ENCODE data around the gene HPCAL1. TPM values are rescaled to one million over a fixed set of nuclear protein-coding genes. Genes with fewer than 3 reads are reported as not detected.
A peak's percentile ranks its signal among the peaks of the same experiment; 100 is the strongest.

Gene HPCAL1
- total RNA-seq (2014; rRNA removed; shearing (Covaris generic); ENCODE audit: low replicate concordance): 5.0 and 6.6 TPM in 2 replicates

GRCh38 chr2:10302479-10303180, at the start of gene HPCAL1:
Gene HPCAL1 (plus strand): TSS chr2:10302904. CDS start chr2:10419758, 116,854 bp downstream.
- H3K4me2 ChIP-seq (ENCODE audit: low read depth, low read length, poor library complexity, severe bottlenecking): peak within 1 kb of the TSS; percentile 83
- H3K4me3 ChIP-seq (ENCODE audit: low read length): peak within 1 kb of the TSS; percentile 73
- peaks cover 23% of the 10 kb centered on the region for H3K4me1 ChIP-seq (ENCODE audit: low read length)
- H3K27me3 ChIP-seq (ENCODE audit: low read length): no peaks in the 10 kb centered on the region
- no peaks in the 10 kb centered on the region for H3K9me2 ChIP-seq (replicated peaks; ENCODE audit: insufficient read depth, low read length)
- no peaks in the 10 kb centered on the region for H3K9me3 ChIP-seq (ENCODE audit: low read length)
- DNase-seq: peak; percentile 92
- H3K36me3 ChIP-seq (ENCODE audit: insufficient read depth, low read length): no peaks in the 10 kb centered on the region
- H3K79me2 ChIP-seq (ENCODE audit: low read length): no peaks in the 10 kb centered on the region
- H3K9ac ChIP-seq (ENCODE audit: low read length): peak within 1 kb of the TSS; percentile 66
- H4K20me1 ChIP-seq (ENCODE audit: insufficient read depth, low read depth, low read length): 0 out of 2 replicates have a peak, but pooled peaks cover 7% of the 10 kb centered on the region
- no peak within 1 kb of the TSS for H3K27ac ChIP-seq (ENCODE audit: low read length)
- peak within 1 kb of the TSS; percentile 84; the same call in 1 of the 2 replicates for H2AFZ ChIP-seq (ENCODE audit: low read length)

GRCh38 chr2:10253596-10254372, 48.9 kb upstream of the HPCAL1 start:
- Histone ChIP-seq H3K79me2 (ENCODE audit: low read length) (no peaks in the 10 kb centered on the region), H4K20me1 (ENCODE audit: insufficient read depth, low read depth, low read length) (no peaks in the 10 kb centered on the region), H3K4me3 (ENCODE audit: low read length) (no peak overlapping the region), H3K4me2 (ENCODE audit: low read depth, low read length, poor library complexity, severe bottlenecking) (no peak overlapping the region), H3K9ac (ENCODE audit: low read length) (no peak overlapping the region), H3K27me3 (ENCODE audit: low read length) (no peaks in the 10 kb centered on the region), H3K4me1 (ENCODE audit: low read length) (no peaks in the 10 kb centered on the region), H3K27ac (ENCODE audit: low read length) (no peak overlapping the region), H2AFZ (ENCODE audit: low read length) (no peak overlapping the region), H3K9me3 (ENCODE audit: low read length) (peaks cover 16% of the 10 kb centered on the region), H3K9me2 (replicated peaks; ENCODE audit: insufficient read depth, low read length) (no peaks in the 10 kb centered on the region), H3K36me3 (ENCODE audit: insufficient read depth, low read length) (no peaks in the 10 kb centered on the region)
- no peak for DNase-seq

DNA sequence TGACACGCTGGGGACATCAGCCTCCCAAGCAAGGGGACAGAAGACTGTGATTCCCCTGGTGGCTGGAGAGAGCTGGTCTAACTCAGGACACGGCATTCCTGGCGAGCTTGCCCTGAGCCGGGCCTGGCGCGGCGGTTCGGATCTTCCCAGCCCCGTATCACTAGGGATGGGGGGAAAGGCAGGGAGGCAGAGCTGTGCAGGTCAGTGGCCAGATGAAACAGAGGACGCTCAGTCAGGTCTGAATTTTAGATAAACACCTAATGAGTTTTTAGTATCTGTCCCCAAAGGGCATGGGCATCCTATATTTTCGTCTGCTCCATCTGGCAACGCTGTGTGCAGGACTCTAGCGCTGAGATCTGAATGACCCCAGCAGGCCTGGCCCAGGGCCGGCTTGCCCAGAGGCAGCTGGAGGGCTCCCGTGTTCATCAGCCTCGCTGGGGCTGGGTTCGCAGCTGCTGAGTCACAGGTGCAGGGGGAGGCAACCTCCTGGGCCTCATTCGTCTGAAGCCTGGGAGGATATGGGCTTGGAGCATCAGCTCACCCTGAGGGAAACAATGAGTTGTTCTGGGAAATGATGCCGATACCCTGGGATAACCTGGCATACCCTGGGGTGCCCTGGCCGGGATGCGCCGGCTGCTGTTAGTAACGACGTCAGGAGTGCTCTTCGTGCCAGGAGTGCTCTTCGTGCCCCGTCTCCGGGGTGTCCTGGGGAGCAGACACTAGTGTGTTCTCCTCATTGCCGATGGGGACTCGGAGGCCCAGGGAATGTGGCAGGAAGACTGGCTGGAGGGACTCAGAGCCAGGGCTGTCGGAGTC, 48.1 kb upstream of the HPCAL1 start:
- DNase-seq: no peak
- Histone ChIP-seq H3K27me3 (ENCODE audit: low read length) (no peaks in the 10 kb centered on the region), H3K9me3 (ENCODE audit: low read length) (peaks cover 12% of the 10 kb centered on the region; the same call in 1 of the 2 replicates), H3K79me2 (ENCODE audit: low read length) (no peaks in the 10 kb centered on the region), H2AFZ (ENCODE audit: low read length) (no peak overlapping the region), H3K36me3 (ENCODE audit: insufficient read depth, low read length) (no peaks in the 10 kb centered on the region), H3K4me1 (ENCODE audit: low read length) (no peaks in the 10 kb centered on the region), H3K9me2 (replicated peaks; ENCODE audit: insufficient read depth, low read length) (no peaks in the 10 kb centered on the region), H3K27ac (ENCODE audit: low read length) (no peak overlapping the region), H3K9ac (ENCODE audit: low read length) (no peak overlapping the region), H4K20me1 (ENCODE audit: insufficient read depth, low read depth, low read length) (no peaks in the 10 kb centered on the region), H3K4me2 (ENCODE audit: low read depth, low read length, poor library complexity, severe bottlenecking) (no peak overlapping the region), H3K4me3 (ENCODE audit: low read length) (no peak overlapping the region)

DNA sequence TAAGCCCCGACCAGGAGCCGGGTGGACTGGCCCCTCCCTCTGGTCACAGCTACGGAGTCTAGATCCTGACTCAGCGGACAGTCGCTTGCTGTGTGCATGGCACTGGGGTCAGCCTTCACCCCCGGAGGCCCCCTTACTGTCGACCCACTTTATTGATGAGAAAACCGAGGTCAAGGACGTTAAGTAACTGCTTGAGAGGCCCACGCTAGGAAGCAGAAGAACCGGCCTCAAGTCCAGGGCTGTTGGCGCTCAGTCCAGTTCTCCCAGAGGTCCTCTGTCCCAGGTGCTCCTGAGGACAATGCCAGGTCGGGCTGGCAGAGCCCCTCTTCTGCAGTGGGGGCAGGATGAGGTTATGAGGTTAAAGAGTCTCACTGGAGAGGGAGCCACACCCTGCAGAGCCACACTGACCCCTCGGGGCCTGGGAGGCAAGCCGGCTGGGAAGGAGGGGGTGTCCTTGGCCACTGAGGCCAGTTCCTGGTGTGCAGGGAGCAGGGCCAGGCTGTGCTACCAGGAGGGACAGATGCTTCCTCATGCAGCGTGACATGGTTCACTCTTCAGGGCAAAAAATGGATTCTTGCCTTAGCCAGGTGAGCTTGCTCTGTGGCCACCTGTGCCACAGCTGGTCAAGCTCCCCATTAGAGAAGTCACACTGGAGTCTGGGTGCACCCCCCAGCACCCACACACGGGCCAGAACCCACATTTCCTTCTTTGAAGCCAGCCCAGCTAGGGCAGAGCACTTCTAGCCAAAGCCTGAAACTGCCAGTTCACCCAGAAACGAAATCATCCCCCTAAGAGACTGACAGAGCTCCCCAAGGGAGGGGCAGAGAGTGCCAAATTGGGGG, 47.3 kb upstream of the HPCAL1 start:
- Histone ChIP-seq H4K20me1 (ENCODE audit: insufficient read depth, low read depth, low read length) (no peaks in the 10 kb centered on the region), H3K9me2 (replicated peaks; ENCODE audit: insufficient read depth, low read length) (no peaks in the 10 kb centered on the region), H3K27me3 (ENCODE audit: low read length) (no peaks in the 10 kb centered on the region), H3K4me3 (ENCODE audit: low read length) (no peak overlapping the region), H3K4me2 (ENCODE audit: low read depth, low read length, poor library complexity, severe bottlenecking) (no peak overlapping the region), H3K36me3 (ENCODE audit: insufficient read depth, low read length) (no peaks in the 10 kb centered on the region), H3K4me1 (ENCODE audit: low read length) (no peaks in the 10 kb centered on the region), H3K79me2 (ENCODE audit: low read length) (no peaks in the 10 kb centered on the region), H2AFZ (ENCODE audit: low read length) (no peak overlapping the region), H3K27ac (ENCODE audit: low read length) (no peak overlapping the region), H3K9ac (ENCODE audit: low read length) (no peak overlapping the region), H3K9me3 (ENCODE audit: low read length) (peaks cover 5% of the 10 kb centered on the region; the same call in 1 of the 2 replicates)
- no peak for DNase-seq

DNA sequence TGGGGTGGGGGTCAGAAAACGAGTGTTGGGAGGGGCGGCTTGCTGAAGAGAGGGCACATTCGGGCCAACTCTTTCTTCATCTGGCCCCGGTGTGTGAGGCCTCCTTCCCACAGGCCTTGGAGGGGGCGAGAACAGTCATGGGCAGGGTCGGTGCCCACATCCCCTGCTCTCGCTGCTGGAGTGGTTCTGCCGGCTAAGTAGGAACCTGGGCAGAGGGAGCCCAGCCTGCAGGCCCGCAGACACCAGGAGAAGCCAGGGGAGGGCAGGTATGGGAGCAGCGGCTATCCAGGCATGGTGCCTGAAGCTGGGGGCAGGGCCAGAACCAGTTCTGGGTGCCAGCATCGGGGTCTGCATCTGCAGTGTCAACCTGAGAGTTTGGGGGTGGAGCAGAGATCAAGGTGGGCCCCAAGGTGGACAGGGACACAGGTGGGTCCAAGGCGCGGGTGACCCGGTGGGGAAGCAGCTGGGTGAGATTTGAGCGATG, 46.6 kb upstream of the HPCAL1 start:
- Histone ChIP-seq H3K9me2 (replicated peaks; ENCODE audit: insufficient read depth, low read length) (no peaks in the 10 kb centered on the region), H3K9ac (ENCODE audit: low read length) (no peak overlapping the region), H3K9me3 (ENCODE audit: low read length) (no peaks in the 10 kb centered on the region)

DNA sequence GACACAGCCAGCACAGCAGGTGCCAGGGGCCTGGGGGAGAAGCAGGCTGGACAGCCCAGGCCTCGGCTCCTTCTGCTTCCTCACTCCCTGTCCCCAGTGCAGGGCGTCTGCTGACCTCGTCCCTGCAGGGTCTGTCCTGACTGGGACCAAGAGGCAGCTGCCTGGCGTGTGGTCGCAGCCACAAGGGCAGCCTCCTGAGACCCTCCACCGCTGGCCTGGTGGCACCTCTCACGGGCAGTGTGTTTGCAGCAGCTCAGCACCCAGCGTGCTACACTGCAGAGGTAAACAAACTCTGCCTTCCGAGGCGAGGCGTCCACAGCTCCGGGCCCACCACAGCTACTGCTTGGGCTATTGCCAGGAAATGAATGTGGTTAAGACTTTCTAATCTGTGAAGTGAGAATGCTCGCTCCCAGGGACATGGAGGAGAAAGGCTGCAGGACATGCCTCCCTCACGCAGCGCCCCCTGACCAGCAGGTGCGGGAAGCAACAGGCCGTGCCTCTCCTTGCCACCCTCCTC, 46.1 kb upstream of the HPCAL1 start:
- no peaks in the 10 kb centered on the region for H3K79me2 ChIP-seq (ENCODE audit: low read length)
- H4K20me1 ChIP-seq (ENCODE audit: insufficient read depth, low read depth, low read length): no peaks in the 10 kb centered on the region
- no peaks in the 10 kb centered on the region for H3K9me3 ChIP-seq (ENCODE audit: low read length)
- H3K4me1 ChIP-seq (ENCODE audit: low read length): no peaks in the 10 kb centered on the region
- no peak overlapping the region for H3K4me2 ChIP-seq (ENCODE audit: low read depth, low read length, poor library complexity, severe bottlenecking)
- H2AFZ ChIP-seq (ENCODE audit: low read length): no peak overlapping the region
- H3K4me3 ChIP-seq (ENCODE audit: low read length): no peak overlapping the region
- no peak for DNase-seq
- no peaks in the 10 kb centered on the region for H3K36me3 ChIP-seq (ENCODE audit: insufficient read depth, low read length)
- no peaks in the 10 kb centered on the region for H3K27me3 ChIP-seq (ENCODE audit: low read length)
- no peak overlapping the region for H3K9ac ChIP-seq (ENCODE audit: low read length)
- H3K9me2 ChIP-seq (replicated peaks; ENCODE audit: insufficient read depth, low read length): no peaks in the 10 kb centered on the region
- H3K27ac ChIP-seq (ENCODE audit: low read length): no peak overlapping the region

More for the DNA sequence above, 46.6 kb upstream of the HPCAL1 start:
- no peak overlapping the region for H3K4me2 ChIP-seq (ENCODE audit: low read depth, low read length, poor library complexity, severe bottlenecking)
- no peak overlapping the region for H3K27ac ChIP-seq (ENCODE audit: low read length)
- H4K20me1 ChIP-seq (ENCODE audit: insufficient read depth, low read depth, low read length): no peaks in the 10 kb centered on the region
- no peaks in the 10 kb centered on the region for H3K36me3 ChIP-seq (ENCODE audit: insufficient read depth, low read length)
- H3K4me1 ChIP-seq (ENCODE audit: low read length): no peaks in the 10 kb centered on the region
- H3K4me3 ChIP-seq (ENCODE audit: low read length): no peak overlapping the region
- no peaks in the 10 kb centered on the region for H3K79me2 ChIP-seq (ENCODE audit: low read length)
- no peak for DNase-seq
- H3K27me3 ChIP-seq (ENCODE audit: low read length): no peaks in the 10 kb centered on the region
- H2AFZ ChIP-seq (ENCODE audit: low read length): no peak overlapping the region

GRCh38 chr2:10257036-10257435, 45.7 kb upstream of the HPCAL1 start:
- no peak overlapping the region for H3K27ac ChIP-seq (ENCODE audit: low read length)
- H3K9me2 ChIP-seq (replicated peaks; ENCODE audit: insufficient read depth, low read length): no peaks in the 10 kb centered on the region
- no peaks in the 10 kb centered on the region for H3K79me2 ChIP-seq (ENCODE audit: low read length)
- H2AFZ ChIP-seq (ENCODE audit: low read length): no peak overlapping the region
- no peaks in the 10 kb centered on the region for H3K4me1 ChIP-seq (ENCODE audit: low read length)
- no peaks in the 10 kb centered on the region for H3K9me3 ChIP-seq (ENCODE audit: low read length)
- no peak overlapping the region for H3K9ac ChIP-seq (ENCODE audit: low read length)
- no peak for DNase-seq
- H3K4me3 ChIP-seq (ENCODE audit: low read length): no peak overlapping the region
- H4K20me1 ChIP-seq (ENCODE audit: insufficient read depth, low read depth, low read length): no peaks in the 10 kb centered on the region
- H3K36me3 ChIP-seq (ENCODE audit: insufficient read depth, low read length): no peaks in the 10 kb centered on the region
- no peak overlapping the region for H3K4me2 ChIP-seq (ENCODE audit: low read depth, low read length, poor library complexity, severe bottlenecking)
- H3K27me3 ChIP-seq (ENCODE audit: low read length): no peaks in the 10 kb centered on the region
